Measurements from ENCODE around the gene FKBP11.

The FKBP11 gene

GRCh38 chr12:48925304-48926011, at the start of gene FKBP11:
Gene FKBP11 (minus strand): TSS chr12:48925492. CDS start chr12:48925428, 64 bp downstream.
- Histone ChIP-seq H3K4me3 (ENCODE audit: low read length) (no peak within 1 kb of the TSS), H3K36me3 (ENCODE audit: insufficient read depth, low read length) (peaks cover 78% of the 10 kb centered on the region)

GRCh38 chr12:48973941-48974673, 48.8 kb upstream of the FKBP11 start:
- Histone ChIP-seq H3K36me3 (ENCODE audit: insufficient read depth, low read length) (no peaks in the 10 kb centered on the region), H3K4me1 (ENCODE audit: insufficient read depth, low read length) (peaks cover 10% of the 10 kb centered on the region), H3K4me3 (ENCODE audit: low read length) (no peak overlapping the region), H3K9me3 (ENCODE audit: low read length) (peaks cover 2% of the 10 kb centered on the region), H3K27me3 (ENCODE audit: insufficient read depth, low read length) (peaks cover 91% of the 10 kb centered on the region), H2AFZ (ENCODE audit: low read depth, low read length) (no peak overlapping the region)

More at GRCh38 chr12:48925304-48926011, at the start of gene FKBP11:
- Histone ChIP-seq H3K27me3 (ENCODE audit: insufficient read depth, low read length) (no peaks in the 10 kb centered on the region), H3K4me1 (ENCODE audit: insufficient read depth, low read length) (no peaks in the 10 kb centered on the region), H3K9me3 (ENCODE audit: low read length) (peaks cover 2% of the 10 kb centered on the region), H2AFZ (ENCODE audit: low read depth, low read length) (no peak within 1 kb of the TSS)

DNA sequence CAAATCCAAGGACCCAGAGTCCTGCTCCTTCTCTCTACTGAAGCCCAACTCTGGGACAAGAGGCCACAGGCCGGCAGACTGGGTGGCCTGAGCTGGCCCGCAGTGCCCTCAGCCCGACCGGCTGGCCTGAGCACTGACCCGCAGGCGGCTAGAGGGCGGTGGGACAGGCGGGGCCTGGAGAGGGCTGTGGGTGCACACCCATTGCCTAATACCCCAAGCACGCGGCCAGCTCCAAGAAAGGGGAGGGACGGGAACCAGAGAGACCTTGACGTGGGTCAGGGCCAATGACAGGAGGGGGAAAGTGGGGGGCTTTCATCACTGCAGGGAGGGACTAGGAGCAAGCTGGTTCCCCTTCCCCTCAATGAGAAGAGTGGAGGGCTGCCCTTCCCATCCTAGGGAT, 48.2 kb upstream of the FKBP11 start:
- H3K27me3 ChIP-seq (ENCODE audit: insufficient read depth, low read length), result peaks cover 91% of the 10 kb centered on the region
- no peaks in the 10 kb centered on the region for H3K36me3 ChIP-seq (ENCODE audit: insufficient read depth, low read length)
- H2AFZ ChIP-seq (ENCODE audit: low read depth, low read length), result no peak overlapping the region
- peaks cover 2% of the 10 kb centered on the region for H3K9me3 ChIP-seq (ENCODE audit: low read length)
- H3K4me1 ChIP-seq (ENCODE audit: insufficient read depth, low read length), result peaks cover 10% of the 10 kb centered on the region
- H3K4me3 ChIP-seq (ENCODE audit: low read length), result no peak overlapping the region

DNA sequence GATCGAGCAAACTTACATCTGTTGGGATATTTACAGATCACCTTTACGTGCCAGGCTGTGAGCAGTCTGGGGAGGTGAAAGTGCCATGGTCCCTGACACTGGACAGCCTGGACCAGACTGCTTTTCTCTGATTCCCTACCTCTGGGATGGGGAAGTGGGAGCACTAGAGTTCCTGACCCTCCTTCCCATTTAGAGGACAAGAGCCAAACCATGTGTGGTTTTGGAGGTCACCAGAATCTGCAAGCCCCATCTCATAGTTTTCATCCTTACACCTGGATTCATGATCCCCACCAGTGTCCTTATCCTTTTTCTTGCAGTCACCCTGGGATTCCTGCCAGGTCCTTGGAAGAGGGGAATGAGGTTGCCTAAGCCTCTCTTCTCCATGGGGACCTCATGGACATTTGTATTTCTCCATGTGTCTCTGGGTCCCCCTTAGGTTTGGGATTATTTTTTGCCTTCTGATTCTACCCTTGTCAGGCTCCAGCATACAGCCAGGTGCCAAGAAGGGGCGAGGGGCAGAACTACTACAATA, 47.7 kb upstream of the FKBP11 start:
- H3K27me3 ChIP-seq (ENCODE audit: insufficient read depth, low read length), result peaks cover 91% of the 10 kb centered on the region
- peaks cover 10% of the 10 kb centered on the region for H3K4me1 ChIP-seq (ENCODE audit: insufficient read depth, low read length)
- no peak overlapping the region for H2AFZ ChIP-seq (ENCODE audit: low read depth, low read length)
- H3K36me3 ChIP-seq (ENCODE audit: insufficient read depth, low read length), result no peaks in the 10 kb centered on the region
- H3K9me3 ChIP-seq (ENCODE audit: low read length), result peaks cover 2% of the 10 kb centered on the region
- H3K4me3 ChIP-seq (ENCODE audit: low read length), result no peak overlapping the region

DNA sequence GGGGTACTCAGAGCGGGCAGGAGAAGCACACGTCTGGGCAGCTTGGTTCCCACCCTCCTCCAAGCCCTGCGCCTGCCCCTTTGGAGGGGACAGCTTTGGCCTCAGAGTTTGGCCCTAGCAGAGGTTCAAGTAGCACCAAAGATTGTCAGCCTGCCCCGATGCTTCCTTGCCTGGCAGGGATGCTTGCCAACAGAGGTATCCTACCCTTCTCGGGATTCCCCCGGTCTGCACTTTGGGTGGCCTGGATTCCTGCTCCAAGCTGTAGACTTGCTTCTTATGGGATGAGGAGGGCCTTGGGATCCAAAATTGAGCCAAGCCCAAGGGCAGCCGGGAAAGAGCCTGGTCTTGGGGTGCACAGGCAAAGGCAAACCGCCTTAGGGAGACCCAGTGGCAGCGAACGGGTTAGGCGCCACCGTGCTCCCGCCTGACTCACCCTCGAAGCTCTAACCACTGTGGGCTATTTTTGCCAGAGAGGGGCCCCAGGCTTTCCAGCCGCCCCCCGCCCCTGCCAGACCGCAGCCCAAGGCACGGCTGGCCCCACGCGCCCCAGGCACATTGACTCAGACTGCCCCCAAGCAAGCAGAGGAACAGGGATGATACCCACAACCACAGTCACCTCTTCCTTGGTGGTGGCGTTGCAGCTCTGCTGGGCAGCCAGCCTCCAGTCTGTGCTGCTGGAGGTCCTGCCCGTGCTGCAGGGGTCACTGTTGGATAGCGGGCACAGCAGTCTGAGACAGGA, 47.1 kb upstream of the FKBP11 start:
- H3K4me3 ChIP-seq (ENCODE audit: low read length), result no peak overlapping the region
- peaks cover 90% of the 10 kb centered on the region for H3K27me3 ChIP-seq (ENCODE audit: insufficient read depth, low read length)
- peaks cover 10% of the 10 kb centered on the region for H3K4me1 ChIP-seq (ENCODE audit: insufficient read depth, low read length)
- peaks cover 2% of the 10 kb centered on the region for H3K9me3 ChIP-seq (ENCODE audit: low read length)
- no peak overlapping the region for H2AFZ ChIP-seq (ENCODE audit: low read depth, low read length)
- no peaks in the 10 kb centered on the region for H3K36me3 ChIP-seq (ENCODE audit: insufficient read depth, low read length)

GRCh38 chr12:48970702-48971334, 45.5 kb upstream of the FKBP11 start:
- Histone ChIP-seq H3K36me3 (ENCODE audit: insufficient read depth, low read length) (no peaks in the 10 kb centered on the region), H3K4me1 (ENCODE audit: insufficient read depth, low read length) (peaks cover 10% of the 10 kb centered on the region), H3K27me3 (ENCODE audit: insufficient read depth, low read length) (peaks cover 83% of the 10 kb centered on the region), H3K9me3 (ENCODE audit: low read length) (no peaks in the 10 kb centered on the region), H2AFZ (ENCODE audit: low read depth, low read length) (peak overlapping the region; percentile 11), H3K4me3 (ENCODE audit: low read length) (peak overlapping the region; percentile 37)

- H3K4me1 ChIP-seq (ENCODE audit: insufficient read depth, low read length), result peaks cover 7% of the 10 kb centered on the region
- peaks cover 78% of the 10 kb centered on the region for H3K27me3 ChIP-seq (ENCODE audit: insufficient read depth, low read length)
- H3K36me3 ChIP-seq (ENCODE audit: insufficient read depth, low read length), result no peaks in the 10 kb centered on the region
- no peak overlapping the region for H2AFZ ChIP-seq (ENCODE audit: low read depth, low read length)
- H3K4me3 ChIP-seq (ENCODE audit: low read length), result no peak overlapping the region
- no peaks in the 10 kb centered on the region for H3K9me3 ChIP-seq (ENCODE audit: low read length)
These were observed 44.8 kb upstream of the FKBP11 start for GRCh38 chr12:48969833-48970701.

GRCh38 chr12:48969160-48969771, 44.0 kb upstream of the FKBP11 start:
- no peaks in the 10 kb centered on the region for H3K9me3 ChIP-seq (ENCODE audit: low read length)
- no peak overlapping the region for H2AFZ ChIP-seq (ENCODE audit: low read depth, low read length)
- H3K4me3 ChIP-seq (ENCODE audit: low read length), result no peak overlapping the region
- peaks cover 77% of the 10 kb centered on the region for H3K27me3 ChIP-seq (ENCODE audit: insufficient read depth, low read length)
- H3K36me3 ChIP-seq (ENCODE audit: insufficient read depth, low read length), result no peaks in the 10 kb centered on the region
- H3K4me1 ChIP-seq (ENCODE audit: insufficient read depth, low read length), result peaks cover 7% of the 10 kb centered on the region

GRCh38 chr12:48968467-48968866, 43.2 kb upstream of the FKBP11 start:
- Histone ChIP-seq H3K36me3 (ENCODE audit: insufficient read depth, low read length) (no peaks in the 10 kb centered on the region), H3K27me3 (ENCODE audit: insufficient read depth, low read length) (peaks cover 69% of the 10 kb centered on the region), H3K4me3 (ENCODE audit: low read length) (no peak overlapping the region), H2AFZ (ENCODE audit: low read depth, low read length) (no peak overlapping the region), H3K4me1 (ENCODE audit: insufficient read depth, low read length) (peaks cover 7% of the 10 kb centered on the region), H3K9me3 (ENCODE audit: low read length) (no peaks in the 10 kb centered on the region)

DNA sequence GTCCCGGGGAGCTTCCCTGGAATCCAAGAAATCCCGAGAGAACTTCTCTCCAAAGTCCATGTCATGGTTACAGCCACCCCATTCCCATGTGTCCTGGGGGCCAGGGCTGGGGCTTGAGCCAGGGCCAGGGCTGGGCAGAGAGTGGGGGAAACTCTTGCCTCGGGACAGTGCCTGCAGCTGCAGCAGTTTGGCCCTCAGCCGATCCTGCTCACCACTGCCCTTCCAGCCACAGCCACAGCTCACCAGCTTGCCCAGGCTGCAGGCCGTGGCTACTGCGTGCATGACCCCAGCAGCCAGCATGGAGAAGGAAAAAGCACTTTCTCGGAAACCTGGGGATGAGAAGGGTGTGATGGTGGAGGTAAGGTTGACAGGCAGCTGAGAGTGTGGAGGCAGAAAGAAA, 42.7 kb upstream of the FKBP11 start:
- Histone ChIP-seq H3K4me3 (ENCODE audit: low read length) (no peak overlapping the region), H3K27me3 (ENCODE audit: insufficient read depth, low read length) (peaks cover 64% of the 10 kb centered on the region), H3K36me3 (ENCODE audit: insufficient read depth, low read length) (no peaks in the 10 kb centered on the region)

DNA sequence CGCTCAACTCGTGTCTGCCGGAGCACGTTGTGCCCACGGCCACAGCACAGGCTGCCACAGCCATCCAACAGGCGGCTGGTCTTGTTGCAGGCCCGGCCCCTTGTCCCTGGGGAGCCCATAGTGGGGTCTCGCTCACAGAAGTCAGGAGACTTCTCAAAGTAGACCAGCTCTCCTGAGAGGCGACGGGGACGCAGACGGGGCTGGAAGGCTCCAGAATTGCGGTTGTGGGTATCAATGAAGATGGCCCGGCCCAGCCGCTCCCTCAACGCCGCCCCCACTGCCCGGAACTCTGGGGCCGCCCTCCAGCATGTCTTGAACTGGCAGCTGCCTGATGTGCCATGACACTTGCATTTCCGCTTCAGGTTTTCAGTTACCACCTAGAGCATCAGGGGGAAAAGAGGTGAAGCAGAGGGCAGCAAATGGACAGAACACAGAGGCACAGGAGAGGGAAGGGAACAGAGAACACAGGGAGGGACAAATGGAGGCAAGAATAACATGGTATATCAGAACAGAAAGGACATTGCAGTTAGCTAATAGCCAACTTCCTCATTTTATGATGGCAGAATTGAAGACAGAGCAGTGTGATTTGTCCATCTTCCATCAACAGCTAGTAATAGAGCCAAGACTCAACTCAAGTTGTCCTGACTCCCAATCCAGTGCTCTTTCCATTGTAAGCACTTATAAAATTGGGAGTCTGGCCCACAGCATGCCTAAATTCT, 41.0 kb upstream of the FKBP11 start:
- Histone ChIP-seq H3K4me1 (ENCODE audit: insufficient read depth, low read length) (peaks cover 6% of the 10 kb centered on the region), H3K27me3 (ENCODE audit: insufficient read depth, low read length) (peaks cover 53% of the 10 kb centered on the region)

More for the DNA sequence above, 42.7 kb upstream of the FKBP11 start:
- no peak overlapping the region for H2AFZ ChIP-seq (ENCODE audit: low read depth, low read length)
- H3K4me1 ChIP-seq (ENCODE audit: insufficient read depth, low read length), result peaks cover 7% of the 10 kb centered on the region
- no peaks in the 10 kb centered on the region for H3K9me3 ChIP-seq (ENCODE audit: low read length)

More for the DNA sequence above, 41.0 kb upstream of the FKBP11 start:
- no peaks in the 10 kb centered on the region for H3K9me3 ChIP-seq (ENCODE audit: low read length)
- no peaks in the 10 kb centered on the region for H3K36me3 ChIP-seq (ENCODE audit: insufficient read depth, low read length)
- no peak overlapping the region for H2AFZ ChIP-seq (ENCODE audit: low read depth, low read length)
- H3K4me3 ChIP-seq (ENCODE audit: low read length), result no peak overlapping the region
